ENCODE data around the gene KRTAP12-1.

The KRTAP12-1 gene

DNA sequence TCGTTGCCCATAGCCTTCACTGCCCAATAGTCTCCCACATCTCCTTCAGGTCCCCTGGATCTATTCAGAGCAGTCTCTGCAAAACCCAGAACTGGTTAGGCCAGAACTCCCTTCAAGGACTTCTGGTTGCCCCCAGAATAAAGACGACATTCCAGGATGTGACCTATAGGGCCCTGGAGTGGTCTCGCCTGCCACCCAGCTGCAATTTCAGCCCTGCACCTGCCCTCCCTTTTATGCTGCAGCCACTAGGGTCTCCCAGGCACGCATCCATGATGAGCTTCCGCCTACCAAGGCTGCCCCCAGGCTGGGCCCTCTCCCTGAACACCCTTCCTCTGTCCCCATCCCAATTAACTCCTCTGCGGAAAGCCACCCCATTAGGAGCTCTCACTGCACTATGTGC, 36.6 kb upstream of the KRTAP12-1 start:
- no peak for DNase-seq (ENCODE audit: low read depth)

GRCh38 chr21:44718093-44718492, 36.1 kb upstream of the KRTAP12-1 start:
- H3K4me3 ChIP-seq (ENCODE audit: low read length) = no peak overlapping the region
- no peak for DNase-seq (ENCODE audit: low read depth)
- TF ChIP-seq CTCF (conservative IDR thresholded peaks at IDR 0.05; ENCODE audit: low read length) = no peak

More for the DNA sequence above, 36.6 kb upstream of the KRTAP12-1 start:
- no peak for TF ChIP-seq CTCF (conservative IDR thresholded peaks at IDR 0.05; ENCODE audit: low read length)
- H3K4me3 ChIP-seq (ENCODE audit: low read length) = no peak overlapping the region

DNA sequence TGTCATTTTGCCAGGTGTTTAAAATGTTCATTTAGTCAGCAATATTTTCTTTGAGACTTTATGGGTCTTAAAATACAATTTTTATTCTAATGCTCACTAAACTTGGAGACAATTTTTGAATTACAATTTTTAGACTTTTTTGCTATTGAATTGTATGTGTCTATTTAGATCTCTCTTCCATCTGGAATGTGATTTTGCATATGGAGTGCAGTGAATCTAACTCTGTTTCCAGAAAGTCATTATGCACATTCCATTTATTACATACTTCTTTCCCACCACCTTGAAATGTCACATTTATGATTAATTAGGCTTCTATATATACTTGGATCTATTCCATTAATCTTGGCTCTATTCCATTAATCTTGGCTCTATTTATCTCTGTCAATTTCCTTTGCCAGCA, 35.0 kb upstream of the KRTAP12-1 start:
- H3K4me3 ChIP-seq (ENCODE audit: low read length) = no peak overlapping the region
- TF ChIP-seq CTCF (conservative IDR thresholded peaks at IDR 0.05; ENCODE audit: low read length) = no peak
- DNase-seq (ENCODE audit: low read depth) = no peak

GRCh38 chr21:44714905-44715304, 32.9 kb upstream of the KRTAP12-1 start:
- DNase-seq (ENCODE audit: low read depth) = no peak
- TF ChIP-seq CTCF (conservative IDR thresholded peaks at IDR 0.05; ENCODE audit: low read length) = no peak
- H3K4me3 ChIP-seq (ENCODE audit: low read length) = no peak overlapping the region

DNA sequence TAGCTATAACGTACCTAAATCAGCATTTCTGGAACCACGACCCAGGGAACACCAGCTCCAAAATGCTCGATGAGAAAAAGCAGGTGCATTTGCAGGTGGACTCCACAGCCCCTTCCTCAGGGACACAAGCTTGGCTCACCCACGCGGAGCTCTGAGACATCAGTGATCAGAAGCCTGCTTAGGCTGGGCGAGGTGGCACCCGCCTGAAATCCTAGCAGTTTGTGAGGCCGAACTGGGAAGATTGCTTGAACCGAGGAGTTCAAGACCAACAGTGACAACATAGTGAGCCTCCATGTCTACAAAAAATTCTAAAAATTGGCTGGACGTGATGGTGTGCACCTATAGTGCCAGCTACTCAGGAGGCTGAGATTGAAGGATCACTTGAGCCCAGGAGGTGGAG, 31.9 kb upstream of the KRTAP12-1 start:
- H3K4me3 ChIP-seq (ENCODE audit: low read length) = no peak overlapping the region
- no peak for TF ChIP-seq CTCF (conservative IDR thresholded peaks at IDR 0.05; ENCODE audit: low read length)
- DNase-seq (ENCODE audit: low read depth) = no peak

- TF ChIP-seq CTCF (conservative IDR thresholded peaks at IDR 0.05; ENCODE audit: low read length) = no peak
- H3K4me3 ChIP-seq (ENCODE audit: low read length) = no peak overlapping the region
These were observed 31.2 kb upstream of the KRTAP12-1 start for GRCh38 chr21:44713130-44713529.

DNA sequence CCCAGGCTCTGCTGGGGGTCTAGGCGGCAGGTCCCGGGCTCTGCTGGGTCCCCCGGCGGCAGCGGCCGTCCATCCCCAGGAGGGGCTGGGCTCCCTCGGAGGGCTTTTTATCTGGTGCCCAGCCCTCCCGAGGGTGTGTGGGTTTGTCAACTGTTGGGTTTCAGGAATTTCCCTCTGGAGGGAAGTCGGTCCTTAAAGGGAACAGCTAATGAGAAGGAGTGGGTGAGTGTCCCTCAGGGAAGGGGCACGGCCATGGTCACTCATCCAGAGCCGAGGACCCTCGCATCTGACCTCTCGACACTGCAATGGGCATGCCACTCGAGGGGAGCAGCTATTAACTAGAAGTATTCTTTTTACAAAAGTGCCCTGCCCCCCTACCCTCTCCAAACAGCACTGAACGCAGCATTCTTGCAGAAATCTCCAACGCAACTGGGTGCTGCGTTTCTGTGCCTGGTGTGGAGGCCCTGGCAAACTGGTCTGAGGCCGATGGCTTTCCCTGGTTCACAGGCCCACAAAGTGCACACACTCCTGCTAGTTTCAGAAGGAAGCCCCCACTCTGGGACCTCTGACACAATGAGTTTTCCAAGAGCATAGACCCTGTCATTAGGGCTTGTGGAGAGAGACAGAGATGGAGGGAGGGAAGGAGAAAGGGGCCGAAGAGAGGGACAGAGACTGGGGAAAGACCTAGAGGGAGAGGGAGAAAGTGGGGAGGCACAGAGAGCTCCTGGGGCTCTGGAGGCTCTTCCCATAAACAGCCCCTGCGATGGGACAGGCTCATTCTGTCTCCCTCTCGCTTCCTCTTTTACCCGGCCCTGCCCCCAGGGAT, 30.5 kb upstream of the KRTAP12-1 start:
- no peak overlapping the region for H3K4me3 ChIP-seq (ENCODE audit: low read length)
- DNase-seq (ENCODE audit: low read depth) = no peak
- no peak for TF ChIP-seq CTCF (conservative IDR thresholded peaks at IDR 0.05; ENCODE audit: low read length)

More at GRCh38 chr21:44713130-44713529, 31.2 kb upstream of the KRTAP12-1 start:
- DNase-seq (ENCODE audit: low read depth) = no peak

Data from AG10803 (cell line).